Measurements from ENCODE around the gene ARID5B. TPM values are rescaled to one million over a fixed set of nuclear protein-coding genes. Genes with fewer than 3 reads are reported as not detected.

Gene ARID5B
- polyA plus RNA-seq, 1 experiment, result 137 TPM

GRCh38 chr10:61986788-61987492, 85.4 kb downstream of the ARID5B start:
- Histone ChIP-seq H3K9me3 (ENCODE audit: control insufficient read depth, insufficient read depth, low read length) (no peaks in the 10 kb centered on the region), H3K4me3 (ENCODE audit: low read depth, low read length) (no peak overlapping the region), H3K27me3 (ENCODE audit: control insufficient read depth, insufficient read depth, low read length) (no peaks in the 10 kb centered on the region), H3K27ac (ENCODE audit: low read depth, low read length) (no peak overlapping the region)
- ChIA-PET POLR2A (no interaction called here), CTCF (interaction anchor here (0.6 kb wide), 1 partner anchor 1623 kb away, joined by 8 read pairs; no protein-coding TSS in a partner anchor)
- TF ChIP-seq CTCF (IDR thresholded peaks at IDR 0.05; ENCODE audit: low read depth, low read length), result no peak
- no peak for DNase-seq (ENCODE audit: low read depth, low spot score)

DNA sequence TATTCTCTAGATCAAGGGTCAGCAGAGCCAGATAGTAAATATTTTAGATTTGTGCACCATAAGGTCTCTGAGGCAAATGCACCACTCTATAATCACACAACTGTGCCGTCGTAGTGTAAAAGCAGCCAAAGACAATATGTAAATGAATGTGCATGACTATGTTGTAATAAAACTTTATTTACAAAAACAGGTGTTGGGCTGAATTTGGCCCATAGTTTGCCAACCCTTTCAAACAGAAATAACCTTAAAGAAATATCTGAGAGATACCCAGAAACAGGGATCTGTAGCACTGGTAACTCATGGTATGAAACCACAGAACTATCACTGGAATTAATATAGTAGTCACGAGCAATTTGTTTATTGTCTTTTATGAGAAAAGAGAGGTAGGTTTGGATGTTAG, 86.0 kb downstream of the ARID5B start:
- Histone ChIP-seq H3K27me3 (ENCODE audit: control insufficient read depth, insufficient read depth, low read length) (no peaks in the 10 kb centered on the region), H3K4me3 (ENCODE audit: low read depth, low read length) (no peak overlapping the region), H3K9me3 (ENCODE audit: control insufficient read depth, insufficient read depth, low read length) (no peaks in the 10 kb centered on the region), H3K27ac (ENCODE audit: low read depth, low read length) (no peak overlapping the region)
- POLR2A ChIA-PET, result no interaction called here
- CTCF ChIA-PET, result no interaction called here
- DNase-seq (ENCODE audit: low read depth, low spot score), result no peak
- TF ChIP-seq CTCF (IDR thresholded peaks at IDR 0.05; ENCODE audit: low read depth, low read length), result no peak

DNA sequence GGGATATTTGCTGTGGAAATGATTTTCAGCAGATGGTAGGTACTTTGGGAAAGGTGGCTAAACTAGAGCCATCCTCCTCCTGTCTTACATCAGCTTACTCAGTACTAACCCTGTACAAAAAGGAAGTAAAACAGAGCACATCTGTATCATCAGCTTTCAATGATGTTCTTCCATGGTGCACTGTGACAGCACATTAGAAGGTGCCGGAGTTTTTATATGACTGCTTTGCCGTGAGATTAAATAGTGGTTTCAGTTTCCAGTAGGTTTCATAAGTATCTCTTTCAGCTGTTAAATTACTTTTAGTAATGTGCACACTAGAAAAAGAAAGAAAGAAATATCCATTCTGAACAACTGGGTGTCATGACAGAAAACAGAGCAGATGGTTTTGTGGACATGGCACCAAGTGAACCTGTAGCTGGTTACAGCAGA, 86.5 kb downstream of the ARID5B start:
- CTCF ChIA-PET, result no interaction called here
- TF ChIP-seq CTCF (IDR thresholded peaks at IDR 0.05; ENCODE audit: low read depth, low read length), result no peak
- POLR2A ChIA-PET, result no interaction called here
- no peak overlapping the region for H3K27ac ChIP-seq (ENCODE audit: low read depth, low read length)
- H3K4me3 ChIP-seq (ENCODE audit: low read depth, low read length), result no peak overlapping the region
- no peaks in the 10 kb centered on the region for H3K9me3 ChIP-seq (ENCODE audit: control insufficient read depth, insufficient read depth, low read length)
- H3K27me3 ChIP-seq (ENCODE audit: control insufficient read depth, insufficient read depth, low read length), result no peaks in the 10 kb centered on the region
- no peak for DNase-seq (ENCODE audit: low read depth, low spot score)

GRCh38 chr10:61989995-61990760, 88.7 kb downstream of the ARID5B start:
- H3K27me3 ChIP-seq (ENCODE audit: control insufficient read depth, insufficient read depth, low read length), result no peaks in the 10 kb centered on the region
- no peak for DNase-seq (ENCODE audit: low read depth, low spot score)
- H3K27ac ChIP-seq (ENCODE audit: low read depth, low read length), result no peak overlapping the region
- no peaks in the 10 kb centered on the region for H3K9me3 ChIP-seq (ENCODE audit: control insufficient read depth, insufficient read depth, low read length)
- ChIA-PET CTCF (no interaction called here), POLR2A (no interaction called here)
- no peak for TF ChIP-seq CTCF (IDR thresholded peaks at IDR 0.05; ENCODE audit: low read depth, low read length)
- H3K4me3 ChIP-seq (ENCODE audit: low read depth, low read length), result no peak overlapping the region

- no peak for DNase-seq (ENCODE audit: low read depth, low spot score)
- Histone ChIP-seq H3K9me3 (ENCODE audit: control insufficient read depth, insufficient read depth, low read length) (no peaks in the 10 kb centered on the region), H3K27me3 (ENCODE audit: control insufficient read depth, insufficient read depth, low read length) (no peaks in the 10 kb centered on the region), H3K4me3 (ENCODE audit: low read depth, low read length) (no peak overlapping the region), H3K27ac (ENCODE audit: low read depth, low read length) (no peak overlapping the region)
- ChIA-PET CTCF (no interaction called here), POLR2A (no interaction called here)
- TF ChIP-seq CTCF (IDR thresholded peaks at IDR 0.05; ENCODE audit: low read depth, low read length), result no peak
Observed at GRCh38 chr10:61990761-61991135, 89.2 kb downstream of the ARID5B start.

Data from AG04450 (cell line).